ENCODE measurements around the gene PGS1. TPM values are rescaled to one million over a fixed set of nuclear protein-coding genes. Genes with fewer than 3 reads are reported as not detected.

Gene PGS1
- total and polyA plus RNA-seq, 2 of the 8 experiments (the other 6 are each of a cell fraction or from before 2014, with no cell fraction given) = 46.7 to 60.0 TPM

GRCh38 chr17:78341559-78342448 is 36.6 kb upstream of the PGS1 start:
- TF ChIP-seq GABPA (IDR thresholded peaks at IDR 0.05; ENCODE audit: borderline replicate concordance, insufficient read depth, low read length) (0 out of 2 replicates have a peak, but pooled peaks have one; percentile 63), SUZ12 (IDR thresholded peaks at IDR 0.05; ENCODE audit: low read length) (peak; percentile 29; the same call in 1 of the 2 replicates), TAF7 (optimal IDR thresholded peaks at IDR 0.05; ENCODE audit: borderline replicate concordance, low read depth, low read length) (no peak), SIN3A (conservative IDR thresholded peaks at IDR 0.05 in 1 of 2, IDR thresholded peaks at IDR 0.05 in 1 of 2; ENCODE audit: low read depth in 1 of 2, low read length in 2 of 2) (peak in 1 of 2 experiments; percentile 52; a peak in 1 of 4 replicates)
- DNase-seq (ENCODE audit: low read depth in 1 of 2, low spot score in 2 of 2) (peak in 1 of 2 experiments; percentile 80), FAIRE-seq (no peak)
- Histone ChIP-seq H3K79me2 (ENCODE audit: control insufficient read depth in 1 of 2, insufficient read depth in 2 of 2, low read length in 2 of 2) (no peaks in the 10 kb centered on the region), H2BK20ac (ENCODE audit: low read length) (no peak overlapping the region), H2AFZ (ENCODE audit: low read length) (peak overlapping the region; percentile 54; the same call in 1 of the 2 replicates), H3K56ac (replicated peaks; ENCODE audit: insufficient read length, low read depth, low read length) (no peak overlapping the region), H4K5ac (ENCODE audit: insufficient read length, low read depth, low read length) (no peak overlapping the region), H3K27ac (ENCODE audit: low read depth, low read length) (no peak overlapping the region), H4K20me1 (replicated peaks in 1 of 2; ENCODE audit: control insufficient read depth in 1 of 2, insufficient read depth in 2 of 2, low read length in 2 of 2) (no peaks in the 10 kb centered on the region), H3K23me2 (ENCODE audit: low read depth, low read length) (peaks cover 2% of the 10 kb centered on the region; the same call in 1 of the 2 replicates), H3K79me1 (ENCODE audit: low read depth, low read length) (no peaks in the 10 kb centered on the region), H2BK12ac (ENCODE audit: low read depth, low read length) (peak overlapping the region; percentile 95; the same call in 1 of the 2 replicates), H3K18ac (ENCODE audit: extremely low read depth, low read length) (peak overlapping the region; percentile 90), H2BK15ac (ENCODE audit: low read length) (no peak overlapping the region; the same call in 1 of the 2 replicates), H3K9ac (replicated peaks in 1 of 4; ENCODE audit: extremely low read depth in 1 of 4, low read depth in 3 of 4, low read length in 3 of 4) (no peak overlapping the region), H2BK120ac (replicated peaks; ENCODE audit: low read depth, low read length) (no peak overlapping the region), H3K36me3 (ENCODE audit: control insufficient read depth in 2 of 4, insufficient read depth in 4 of 4, low read length in 3 of 4) (no peaks in the 10 kb centered on the region), H3K4me3 (ENCODE audit: extremely low read depth in 1 of 4, insufficient read depth in 2 of 4, low read depth in 3 of 4, low read length in 4 of 4) (peak overlapping the region; percentile 29 to 61 (median 32); a peak in 6 of 8 replicates), H3K4me1 (replicated peaks in 1 of 4; ENCODE audit: control insufficient read depth in 3 of 4, insufficient read depth in 4 of 4, low read length in 3 of 4) (peaks cover 0 to 17% (median 14%) of the 10 kb centered on the region in 4 experiments; a peak in 5 of 7 replicates), H3K4me2 (ENCODE audit: insufficient read depth in 1 of 2, low read depth in 2 of 2, low read length in 2 of 2) (peak overlapping the region; percentile 45 to 74), H2BK5ac (ENCODE audit: low read depth, low read length) (no peak overlapping the region; the same call in 1 of the 2 replicates), H4K91ac (replicated peaks; ENCODE audit: insufficient read length, low read length) (no peak overlapping the region), H3K9me3 (ENCODE audit: insufficient read depth in 2 of 2, low read depth in 1 of 2, low read length in 1 of 2) (no peaks in the 10 kb centered on the region), H2AK5ac (ENCODE audit: low read depth, low read length) (no peak overlapping the region), H3K14ac (ENCODE audit: insufficient read length) (no peak overlapping the region), H3K4ac (replicated peaks; ENCODE audit: insufficient read length, low read depth, low read length) (no peak overlapping the region), H3K23ac (ENCODE audit: insufficient read length) (no peak overlapping the region), H4K8ac (ENCODE audit: extremely low read depth, insufficient read depth, low read length) (no peak overlapping the region), H3K27me3 (replicated peaks in 1 of 4; ENCODE audit: control insufficient read depth in 3 of 4, extremely low read depth in 1 of 4, insufficient read depth in 3 of 4, low read length in 3 of 4) (peaks cover 0 to 23% (median 13%) of the 10 kb centered on the region in 4 experiments; a peak in 5 of 7 replicates)
- POLR2A ChIA-PET (ENCODE audit: partially characterized antibody) = interaction anchor here (1.1 to 5.2 kb wide), 8 partner anchors 9 to 188 kb away, joined by 3 to 29 read pairs (median 4); partner anchors contain the start of gene SOCS3
- WGBS, 2 experiments (ENCODE audit: extremely low coverage in 1 of 2, insufficient coverage in 1 of 2, insufficient read length in 1 of 2, insufficient replicate concordance in 2 of 2, low coverage in 1 of 2, low lambda C conversion rate in 2 of 2, missing lambda C conversion rate in 1 of 2) = 15% methylated on average over 27 of the region's 95 CpGs; no CpG with 5 or more reads in 1 of the 2 experiments
- CTCF ChIA-PET (ENCODE audit: partially characterized antibody) = interaction anchor here (0.9 to 3.0 kb wide), 12 partner anchors 10 to 92 kb away, joined by 3 to 13 read pairs (median 3); no protein-coding TSS in a partner anchor
